H9 (cell line): ENCODE results near the gene CFAP99. TPM values are rescaled to one million over a fixed set of nuclear protein-coding genes. Genes with fewer than 3 reads are reported as not detected.

Experiments
- DNase-seq: peaks from one replicate; pipeline ENCODE4 v3.0.0-alpha.2; 2017
- H2AFZ ChIP-seq: one replicate; pipeline ENCODE4 v1.6.1; 2013; ENCODE audit warnings: mild to moderate bottlenecking, low read length, control low read depth, moderate library complexity
- H2AK5ac ChIP-seq: 2 replicates; pipeline ENCODE4 v1.6.1; 2013; ENCODE audit warnings: low read length, control low read depth, mixed read lengths; ENCODE audit not compliant: insufficient read length
- H2BK120ac ChIP-seq: one replicate; pipeline ENCODE4 v1.6.1; 2013; ENCODE audit warnings: low read depth, mild to moderate bottlenecking, low read length, control low read depth, inconsistent platforms; ENCODE audit not compliant: poor library complexity, severe bottlenecking
- H2BK12ac ChIP-seq: 2 replicates; pipeline ENCODE4 v1.6.1; 2013; ENCODE audit warnings: low read length, control low read depth, mixed read lengths, low read depth; ENCODE audit not compliant: insufficient read length
- H2BK15ac ChIP-seq: 2 replicates; pipeline ENCODE4 v1.6.1; 2013; ENCODE audit warnings: low read depth, low read length, control low read depth
- H2BK20ac ChIP-seq: one replicate; pipeline ENCODE4 v1.6.1; 2013; ENCODE audit warnings: low read depth, mild to moderate bottlenecking, low read length, control low read depth, inconsistent platforms; ENCODE audit not compliant: poor library complexity, severe bottlenecking
- H2BK5ac ChIP-seq: 2 replicates; pipeline ENCODE4 v1.6.1; 2013; ENCODE audit warnings: low read length, control low read depth, mixed read lengths; ENCODE audit not compliant: insufficient read length
- H3K14ac ChIP-seq: 2 replicates; pipeline ENCODE4 v1.6.1; 2013; ENCODE audit warnings: low read length, control low read depth; ENCODE audit not compliant: insufficient read depth
- H3K18ac ChIP-seq: 2 replicates; pipeline ENCODE4 v1.6.1; 2013; ENCODE audit warnings: low read depth, mild to moderate bottlenecking, mixed read lengths, low read length, control low read depth; ENCODE audit not compliant: insufficient read length
- H3K23ac ChIP-seq: 2 replicates; pipeline ENCODE4 v1.6.1; 2013; ENCODE audit warnings: low read length, control low read depth, mixed read lengths, low read depth; ENCODE audit not compliant: insufficient read length
- H3K23me2 ChIP-seq: 2 replicates; pipeline ENCODE4 v1.6.1; 2013; ENCODE audit warnings: low read depth, mild to moderate bottlenecking, mixed read lengths, low read length, control low read depth; ENCODE audit not compliant: insufficient read length, poor library complexity, severe bottlenecking
- H3K27ac ChIP-seq: 2 replicates; pipeline ENCODE4 v1.5.1; 2013; ENCODE audit warnings: low read length, control low read depth, mixed read lengths, low read depth; ENCODE audit not compliant: insufficient read length
- H3K27me3 ChIP-seq: 2 replicates; pipeline ENCODE4 v1.6.1; 2013; ENCODE audit warnings: low read length, control low read depth, inconsistent platforms; ENCODE audit not compliant: insufficient read depth
- H3K4ac ChIP-seq: 2 replicates; pipeline ENCODE4 v1.6.1; 2013; ENCODE audit warnings: low read depth, mild to moderate bottlenecking, control low read depth, inconsistent platforms, low read length, moderate library complexity
- H3K4me1 ChIP-seq: 2 replicates; pipeline ENCODE4 v1.6.1; 2013; ENCODE audit warnings: low read length, control low read depth, inconsistent platforms; ENCODE audit not compliant: insufficient read depth
- H3K4me2 ChIP-seq: 2 replicates; pipeline ENCODE4 v1.6.1; 2013; ENCODE audit warnings: low read length, control low read depth, mixed read lengths; ENCODE audit not compliant: insufficient read length, insufficient read depth
- H3K56ac ChIP-seq: 2 replicates; pipeline ENCODE4 v1.6.1; 2013; ENCODE audit warnings: low read depth, mild to moderate bottlenecking, mixed read lengths, low read length, control low read depth; ENCODE audit not compliant: insufficient read length
- H3K79me1 ChIP-seq: 2 replicates; pipeline ENCODE4 v1.6.1; 2013; ENCODE audit warnings: low read depth, mild to moderate bottlenecking, moderate library complexity, low read length, control low read depth, inconsistent platforms; ENCODE audit not compliant: insufficient read depth, poor library complexity, severe bottlenecking
- H3K79me2 ChIP-seq: 2 replicates; pipeline ENCODE4 v1.6.1; 2013; ENCODE audit warnings: low read length, control low read depth, inconsistent platforms; ENCODE audit not compliant: insufficient read depth
- H3K9ac ChIP-seq: 2 replicates; pipeline ENCODE4 v1.6.1; 2013; ENCODE audit warnings: low read length, control low read depth, mixed read lengths; ENCODE audit not compliant: insufficient read length; ENCODE audit errors: extremely low read depth
- H3K9me3 ChIP-seq: one replicate; pipeline ENCODE4 v1.6.1; 2013; ENCODE audit warnings: low read depth, low read length, inconsistent platforms; ENCODE audit not compliant: control insufficient read depth
- H3T11ph ChIP-seq: one replicate; pipeline ENCODE4 v1.6.1; 2013; ENCODE audit warnings: mild to moderate bottlenecking, low read length, control low read depth, inconsistent platforms
- H4K20me1 ChIP-seq: one replicate; pipeline ENCODE4 v1.6.1; 2013; ENCODE audit not compliant: control insufficient read depth, insufficient read length, insufficient read depth
- H4K5ac ChIP-seq: 2 replicates; pipeline ENCODE4 v1.6.1; 2013; ENCODE audit warnings: low read depth, mild to moderate bottlenecking, mixed read lengths, low read length, control low read depth; ENCODE audit not compliant: insufficient read length
- H4K8ac ChIP-seq: replicated peaks from 2 replicates; pipeline ENCODE4 v1.6.1; 2013; ENCODE audit warnings: low read length, control low read depth, mixed read lengths, low read depth; ENCODE audit not compliant: insufficient read length
- H4K91ac ChIP-seq: 2 replicates; pipeline ENCODE4 v1.6.1; 2013; ENCODE audit warnings: low read depth, mild to moderate bottlenecking, moderate library complexity, mixed read lengths, low read length, control low read depth; ENCODE audit not compliant: insufficient read length
- H3K27ac Mint-ChIP-seq, 3 experiments: 2 replicates in 2 of 3; 3 replicates in 1 of 3; pipeline ENCODE4 v1.8.0; 2020 to 2021; ENCODE audit warnings: mixed read lengths in 3 of 3, mild to moderate bottlenecking in 1 of 3, moderate library complexity in 1 of 3
- H3K27me3 Mint-ChIP-seq: 2 replicates; pipeline ENCODE4 v1.8.0; 2021; ENCODE audit warnings: low read depth, mild to moderate bottlenecking, moderate library complexity, mixed read lengths
- H3K36me3 Mint-ChIP-seq, 3 experiments: 2 replicates in 2 of 3; 3 replicates in 1 of 3; pipeline ENCODE4 v1.8.0; 2020 to 2021; ENCODE audit warnings: low read depth in 3 of 3, mixed read lengths in 3 of 3; ENCODE audit not compliant: insufficient read depth in 1 of 3
- H3K4me1 Mint-ChIP-seq, 2 experiments: 2 replicates each; pipeline ENCODE4 v1.8.0; 2020; ENCODE audit warnings: mixed read lengths in 2 of 2
- H3K4me3 Mint-ChIP-seq, 2 experiments: 2 replicates in 1 of 2; 3 replicates in 1 of 2; pipeline ENCODE4 v1.8.0; 2020 to 2021; ENCODE audit warnings: mild to moderate bottlenecking in 2 of 2, mixed read lengths in 2 of 2, moderate library complexity in 1 of 2
- H3K9me3 Mint-ChIP-seq, 2 experiments: 2 replicates in 1 of 2; 3 replicates in 1 of 2; pipeline ENCODE4 v1.8.0; 2020; ENCODE audit warnings: mild to moderate bottlenecking in 2 of 2, mixed read lengths in 2 of 2, moderate library complexity in 1 of 2
- CTCF ChIP-seq: fragments of 200-600 bp; sonication (generic); conservative IDR thresholded peaks from 3 replicates; pipeline ENCODE4 v1.8.0; 2021; ENCODE audit warnings: antibody characterized with exemption, mild to moderate bottlenecking
- WGBS: extraction: QIAGEN DNeasy Blood & Tissue Kit; methylation state at CpG from one replicate; pipeline ENCODE4 v1.1.7; 2013; ENCODE audit warnings: missing lambda C conversion rate, low lambda C conversion rate, mixed read lengths; ENCODE audit not compliant: insufficient read length; ENCODE audit errors: extremely low coverage; 5-methylcytosine and 5-hydroxymethylcytosine counted together
- total RNA-seq: library from RNA; stranded (reverse); gene quantifications from 2 replicates; pipeline ENCODE4 v1.2.1, GENCODE V29; 2021

CFAP99 gene
- total RNA-seq, 1 experiment from 2014 or later = 0.35 TPM

DNA sequence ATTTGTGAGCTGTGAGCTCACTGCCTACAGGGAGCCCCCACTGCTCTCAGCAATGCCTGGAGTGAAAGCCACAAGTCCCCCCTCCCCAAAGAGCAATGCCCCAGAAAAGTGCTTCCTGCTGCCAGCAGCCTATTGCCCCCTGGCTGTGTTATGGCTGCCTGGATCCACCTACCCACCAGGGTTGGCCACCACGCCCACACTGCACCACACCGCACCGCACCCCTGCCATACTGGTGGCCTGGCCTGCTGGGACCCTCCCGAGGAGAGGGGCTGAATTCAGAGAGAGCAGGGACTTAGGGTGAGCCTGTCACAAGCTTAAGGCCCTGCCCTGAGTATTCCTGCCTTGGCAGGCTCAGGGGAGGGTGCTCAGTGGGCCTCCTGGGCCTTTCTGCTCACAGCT lies 4.3 kb downstream of the CFAP99 start:
- Histone ChIP-seq H3K9me3 (no peaks in the 10 kb centered on the region), H3K4ac (no peak overlapping the region), H3K79me2 (no peaks in the 10 kb centered on the region), H3K9ac (no peak overlapping the region), H2AFZ (no peak overlapping the region), H2BK20ac (no peak overlapping the region), H3K4me1 (no peaks in the 10 kb centered on the region; the same call in 1 of the 2 replicates), H3K79me1 (no peaks in the 10 kb centered on the region), H4K5ac (no peak overlapping the region), H2BK15ac (no peak overlapping the region), H3K18ac (no peak overlapping the region), H3T11ph (no peak overlapping the region), H3K23ac (no peak overlapping the region), H3K14ac (no peak overlapping the region), H2BK120ac (no peak overlapping the region), H2BK5ac (no peak overlapping the region), H2AK5ac (no peak overlapping the region), H4K20me1 (no peaks in the 10 kb centered on the region), H3K27me3 (peaks cover 14% of the 10 kb centered on the region; the same call in 1 of the 2 replicates), H3K4me2 (no peak overlapping the region), H2BK12ac (no peak overlapping the region), H3K23me2 (peaks cover 1% of the 10 kb centered on the region), H4K91ac (no peak overlapping the region), H4K8ac (no peak overlapping the region), H3K27ac (no peak overlapping the region), H3K56ac (no peak overlapping the region)
- no peaks in the 10 kb centered on the region; a peak in 3 of 5 replicates for H3K9me3 Mint-ChIP-seq
- peaks cover 43% of the 10 kb centered on the region for H3K27me3 Mint-ChIP-seq
- no peak for DNase-seq
- H3K4me1 Mint-ChIP-seq = peaks cover 22 to 24% of the 10 kb centered on the region in 2 experiments
- no peak for TF ChIP-seq CTCF
- no CpG with 5 or more reads among the region's 4 CpGs for WGBS
- H3K27ac Mint-ChIP-seq = no peak overlapping the region
- no peaks in the 10 kb centered on the region for H3K36me3 Mint-ChIP-seq
- H3K4me3 Mint-ChIP-seq = no peak overlapping the region
